ENCODE measurements around the gene CCDC158.
"Not testable (repeated sequence)": the region's sequence is repeated elsewhere in the genome, so short reads cannot be mapped to it uniquely, and the experiment has no call there.

CCDC158 gene

DNA sequence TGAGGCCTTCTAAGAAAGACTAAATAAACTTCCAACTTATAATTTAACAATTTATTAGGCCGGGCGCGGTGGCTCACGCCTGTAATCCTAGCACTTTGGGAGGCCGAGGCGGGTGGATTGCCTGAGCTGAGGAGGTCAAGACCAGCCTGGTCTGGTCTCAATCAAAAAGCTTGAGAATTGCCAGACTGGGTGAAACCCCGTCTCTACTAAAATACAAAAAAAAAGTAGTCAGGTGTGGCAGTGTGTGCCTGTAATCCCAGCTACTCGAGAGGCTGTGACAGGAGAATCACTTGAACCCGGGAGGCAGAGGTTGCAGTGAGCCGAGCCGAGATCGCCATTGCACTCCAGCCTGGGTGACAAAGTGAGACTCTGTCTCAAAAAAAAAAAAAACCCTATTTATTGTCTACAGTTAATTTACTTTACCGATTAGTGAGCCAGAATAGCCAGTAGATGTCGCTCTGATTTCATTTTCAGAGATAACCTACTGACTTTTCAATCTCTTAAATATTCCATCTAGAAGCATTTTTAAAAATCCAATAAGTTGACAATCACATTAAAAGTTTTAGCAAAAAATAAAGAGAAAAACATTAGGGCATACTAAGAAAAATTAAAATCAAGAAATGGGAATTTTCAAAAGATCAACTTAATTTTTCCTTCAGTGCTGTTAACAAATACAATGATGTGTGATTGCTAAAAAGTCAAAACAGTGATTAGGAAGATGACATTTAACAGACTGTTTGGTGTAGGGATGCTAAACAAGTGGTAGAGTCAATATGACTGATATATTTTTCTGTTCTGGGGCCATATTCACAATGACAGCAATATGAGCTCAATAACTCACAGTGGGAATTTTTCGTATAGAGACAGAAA lies 9.8 kb upstream of the CCDC158 start:
- in situ Hi-C loops (cut with MboI; ENCODE audit: low sequenced_read_pairs), result no loop called here

DNA sequence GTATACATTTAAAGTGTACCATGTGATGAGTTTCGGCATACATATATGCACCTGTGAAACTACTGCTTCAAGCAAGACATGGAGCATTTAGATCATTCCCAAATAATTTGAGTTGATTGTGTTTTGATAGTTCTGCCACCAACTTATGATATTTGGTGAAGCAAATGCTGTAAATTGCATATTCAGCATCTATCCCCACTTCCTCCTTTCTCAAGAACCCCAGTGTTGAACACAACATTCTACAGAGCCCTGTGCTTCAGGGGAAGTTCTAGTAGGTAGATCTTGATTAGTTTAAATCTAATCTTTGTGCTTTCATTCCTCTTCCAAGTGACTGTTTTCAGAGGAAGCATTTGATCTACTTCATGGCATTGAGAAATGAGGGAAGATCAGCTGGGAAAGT lies 8.7 kb upstream of the CCDC158 start:
- in situ Hi-C loops (cut with MboI; ENCODE audit: low sequenced_read_pairs), result no loop called here

DNA sequence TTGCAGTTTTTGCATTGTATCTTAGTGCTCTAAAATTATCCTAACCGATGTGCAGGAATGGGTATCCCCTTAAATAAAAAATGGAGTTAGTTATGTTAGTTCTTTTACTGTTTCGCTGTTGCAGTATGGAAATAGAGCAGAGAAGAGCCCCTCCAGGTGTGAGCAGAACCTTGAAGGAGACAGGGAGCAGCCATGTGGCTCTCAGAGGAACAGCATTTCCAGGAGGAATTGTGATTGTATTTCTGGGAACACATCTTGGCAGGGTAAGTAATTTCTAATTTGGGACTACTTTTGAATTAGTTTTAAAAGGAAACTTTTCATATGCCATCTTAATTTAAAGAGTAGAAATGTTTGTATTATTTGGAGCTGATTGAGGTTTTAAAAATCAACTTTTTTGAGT lies 5.3 kb upstream of the CCDC158 start:
- in situ Hi-C loops (cut with MboI; ENCODE audit: low sequenced_read_pairs), result no loop called here

DNA sequence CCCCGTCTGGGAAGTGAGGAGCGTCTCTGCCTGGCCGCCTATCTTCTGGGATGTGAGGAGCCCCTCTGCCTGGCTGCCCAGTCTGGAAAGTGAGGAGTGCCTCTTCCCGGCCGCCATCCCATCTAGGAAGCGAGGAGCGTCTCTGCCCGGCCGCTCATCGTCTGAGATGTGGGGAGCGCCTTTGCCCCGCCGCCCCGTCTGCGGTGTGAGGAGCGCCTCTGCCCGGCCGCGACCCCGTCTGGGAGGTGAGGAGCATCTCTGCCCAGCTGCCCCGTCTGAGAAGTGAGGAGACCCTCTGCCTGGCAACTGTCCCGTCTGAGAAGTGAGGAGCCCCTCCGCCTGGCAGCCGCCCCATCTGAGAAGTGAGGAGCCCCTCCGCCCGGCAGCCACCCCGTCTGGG lies 2.2 kb upstream of the CCDC158 start:
- in situ Hi-C loops (cut with MboI; ENCODE audit: low sequenced_read_pairs), result not testable (repeated sequence)

DNA sequence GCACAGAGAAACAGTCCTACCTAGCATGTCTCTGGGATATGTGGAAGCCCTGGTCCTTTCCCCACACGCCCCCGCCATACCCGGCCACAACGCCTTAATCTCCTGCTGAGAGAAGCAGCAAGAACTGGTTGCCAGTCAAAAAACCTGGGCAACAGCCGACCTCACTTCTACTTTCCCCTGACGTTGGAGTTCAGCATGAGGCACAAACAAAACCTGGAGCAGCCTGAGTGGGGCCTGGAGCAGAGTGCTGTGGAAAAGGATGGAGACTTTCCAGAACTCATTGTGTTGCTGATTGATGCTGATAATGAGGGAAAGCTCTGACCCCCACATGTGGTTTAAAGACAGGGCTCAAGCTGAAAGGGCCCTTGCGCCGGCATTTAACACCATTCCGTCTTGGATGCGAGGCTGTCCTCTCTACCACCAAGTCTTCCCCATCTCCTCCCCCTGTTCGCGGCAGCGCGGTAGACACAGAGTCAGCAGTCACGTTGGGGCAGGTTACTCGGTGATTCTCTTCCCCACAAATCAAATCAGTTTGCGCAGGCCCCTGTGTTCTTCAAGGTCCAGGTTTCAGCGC lies 666 bp downstream of the CCDC158 start:
- in situ Hi-C loops (cut with MboI; ENCODE audit: low sequenced_read_pairs), result no loop called here

DNA sequence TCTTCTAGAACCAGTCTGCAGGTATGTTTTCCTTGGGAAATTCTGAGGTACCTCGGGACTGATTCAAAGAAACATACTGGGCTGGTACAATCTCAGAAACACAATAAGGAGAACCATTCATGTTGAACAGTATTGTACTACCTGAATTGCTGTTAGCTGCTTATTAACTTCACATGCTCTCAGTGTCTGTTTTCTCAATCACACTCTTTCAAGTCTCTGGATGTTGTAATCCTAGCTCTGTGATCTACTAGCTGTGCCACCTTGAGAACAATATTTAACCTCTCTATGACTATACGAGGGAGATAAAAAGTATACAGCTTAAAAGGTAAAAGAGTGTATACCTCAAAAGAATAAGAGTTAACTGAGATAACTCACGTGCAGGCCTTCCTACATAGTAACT lies 10.3 kb downstream of the CCDC158 start:
- in situ Hi-C loops (cut with MboI; ENCODE audit: low sequenced_read_pairs), result no loop called here

DNA sequence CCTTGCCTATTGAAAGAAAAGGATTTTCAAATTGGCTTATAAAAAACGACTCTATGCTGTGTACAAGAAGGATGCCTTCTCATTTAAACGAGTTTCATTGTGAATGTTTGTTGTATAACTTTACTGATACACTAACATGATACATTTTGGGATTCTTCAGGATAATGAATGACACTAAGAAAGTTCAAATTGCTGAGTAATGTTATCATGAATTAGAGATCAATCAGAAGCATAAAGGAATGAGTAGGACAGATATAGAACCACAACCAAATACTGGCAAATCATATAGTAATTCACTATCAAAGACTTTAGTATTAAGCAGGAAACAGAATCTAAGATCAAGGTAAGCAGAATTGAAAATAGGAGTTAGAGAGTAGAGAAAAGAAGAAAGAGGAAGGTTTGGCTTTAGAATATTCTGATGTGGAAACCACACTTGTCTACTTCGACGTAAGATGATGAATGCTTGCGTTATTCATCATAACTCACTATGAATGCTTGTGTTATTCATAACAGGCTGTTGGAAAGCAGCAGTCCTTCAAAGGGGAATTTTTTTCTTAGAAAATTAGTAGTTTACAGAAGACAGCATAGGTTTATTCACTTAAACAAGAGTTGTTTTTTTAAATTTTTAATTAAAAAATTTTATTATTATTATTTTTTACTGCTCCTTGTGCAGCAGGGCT lies 13.4 kb downstream of the CCDC158 start:
- in situ Hi-C loops (cut with MboI; ENCODE audit: low sequenced_read_pairs), result no loop called here

DNA sequence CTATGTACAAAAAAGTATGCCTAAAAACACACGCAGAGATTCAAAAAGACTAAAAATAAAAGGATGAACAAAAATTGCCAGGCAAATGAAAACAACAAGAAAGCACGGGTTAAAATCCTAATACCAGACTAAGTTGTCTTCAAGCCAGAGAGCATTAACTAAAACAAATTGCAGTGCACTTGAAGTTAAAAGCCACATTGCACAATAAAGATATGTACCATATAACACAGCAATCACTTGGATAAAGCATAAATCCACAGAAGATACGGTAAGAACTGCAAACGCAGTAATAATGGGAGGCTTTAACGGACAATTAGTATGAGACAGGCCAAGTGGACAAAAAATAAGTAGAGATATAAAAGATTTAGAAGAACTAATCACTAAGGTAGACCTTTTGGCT lies 14.9 kb downstream of the CCDC158 start:
- in situ Hi-C loops (cut with MboI; ENCODE audit: low sequenced_read_pairs), result no loop called here

DNA sequence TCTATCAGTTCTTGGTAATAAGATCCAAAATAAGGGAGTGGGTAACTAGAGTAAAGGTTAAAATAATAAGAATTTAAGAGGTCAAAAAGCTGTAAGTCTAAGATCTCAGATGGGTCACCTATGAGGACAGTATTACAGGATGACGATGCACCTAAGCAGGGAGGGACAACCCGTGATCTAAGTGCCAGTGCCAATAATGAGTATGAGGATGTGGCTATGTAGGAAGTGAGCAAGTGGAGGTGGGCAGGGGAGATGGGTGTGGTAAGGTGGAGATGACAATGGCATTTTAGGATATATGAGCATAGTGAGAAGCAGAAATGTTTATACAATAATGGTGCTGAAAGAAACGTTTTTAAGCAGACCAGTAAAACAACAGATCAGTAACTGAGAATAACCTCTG lies 19.3 kb downstream of the CCDC158 start:
- in situ Hi-C loops (cut with MboI; ENCODE audit: low sequenced_read_pairs), result no loop called here

DNA sequence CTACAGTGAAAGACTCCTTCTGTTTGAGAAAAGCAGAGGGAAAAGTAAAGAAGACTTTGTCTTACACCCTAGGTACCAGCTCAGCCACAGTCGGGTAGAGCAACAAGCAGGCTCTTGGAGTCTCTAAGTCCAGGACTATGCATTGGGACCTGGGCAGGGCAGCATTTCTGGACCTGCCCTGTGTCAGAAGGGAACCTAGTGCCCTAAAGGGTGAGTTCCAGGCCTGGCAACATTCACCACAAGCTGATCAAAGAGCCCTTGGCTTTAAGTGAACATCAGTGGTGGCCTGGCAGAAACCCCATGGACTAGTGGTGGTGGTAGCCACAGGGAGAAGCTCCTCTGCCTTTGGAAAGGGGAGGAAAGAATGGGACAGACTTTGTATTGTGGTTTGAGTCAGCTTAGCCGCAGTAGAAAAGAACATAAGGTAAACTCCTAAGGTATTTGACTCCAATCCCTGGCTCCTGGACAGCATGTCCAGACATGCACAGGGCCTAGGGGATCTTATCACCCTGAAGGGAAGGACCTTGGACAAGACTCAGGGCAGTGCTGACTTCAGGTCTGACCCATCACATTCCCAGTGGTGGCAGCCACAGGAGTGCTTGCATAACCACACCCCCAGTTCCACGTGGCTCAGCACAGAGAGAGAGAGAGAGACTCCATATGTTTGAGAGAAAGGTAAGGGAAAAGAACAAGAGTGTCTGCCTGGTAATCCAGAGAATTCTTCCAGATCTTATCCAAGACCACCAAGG lies 32.6 kb downstream of the CCDC158 start:
- in situ Hi-C loops (cut with MboI; ENCODE audit: low sequenced_read_pairs), result no loop called here

DNA sequence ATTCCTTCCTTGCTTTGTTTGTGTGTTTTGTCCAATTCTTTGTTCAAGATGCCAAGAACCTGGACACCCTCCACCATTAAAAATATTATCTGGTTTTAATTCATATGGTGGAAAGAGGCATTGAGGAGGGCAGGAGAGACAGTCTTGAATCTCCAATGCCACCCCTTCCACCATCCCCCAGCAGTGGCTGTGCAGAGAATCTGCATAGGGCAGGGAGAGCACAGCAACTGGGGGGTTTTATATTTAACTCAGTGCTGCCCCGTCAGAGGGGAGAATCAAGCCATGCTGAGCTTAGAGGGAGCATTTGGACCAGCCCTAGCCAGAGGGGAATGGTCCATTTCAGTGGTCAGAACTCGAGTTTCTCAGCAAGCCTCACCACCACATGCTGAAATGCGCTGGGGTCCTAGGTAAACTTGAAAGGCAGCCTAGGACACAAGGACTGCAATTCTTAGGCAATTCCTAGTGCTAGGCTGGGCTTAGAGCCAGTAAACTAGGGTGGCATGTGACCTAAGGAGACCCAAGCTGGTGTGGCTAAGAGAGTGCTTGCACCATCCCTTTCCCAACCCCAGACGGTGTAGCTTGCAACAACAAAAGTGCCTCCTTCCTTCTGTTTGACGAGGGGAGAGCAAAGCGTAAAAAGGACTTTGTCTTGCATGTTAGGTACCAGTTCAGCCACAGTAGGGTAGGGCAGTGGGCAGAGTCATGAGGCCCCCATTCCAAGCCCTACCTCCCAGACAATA lies 34.2 kb downstream of the CCDC158 start:
- in situ Hi-C loops (cut with MboI; ENCODE audit: low sequenced_read_pairs), result no loop called here

DNA sequence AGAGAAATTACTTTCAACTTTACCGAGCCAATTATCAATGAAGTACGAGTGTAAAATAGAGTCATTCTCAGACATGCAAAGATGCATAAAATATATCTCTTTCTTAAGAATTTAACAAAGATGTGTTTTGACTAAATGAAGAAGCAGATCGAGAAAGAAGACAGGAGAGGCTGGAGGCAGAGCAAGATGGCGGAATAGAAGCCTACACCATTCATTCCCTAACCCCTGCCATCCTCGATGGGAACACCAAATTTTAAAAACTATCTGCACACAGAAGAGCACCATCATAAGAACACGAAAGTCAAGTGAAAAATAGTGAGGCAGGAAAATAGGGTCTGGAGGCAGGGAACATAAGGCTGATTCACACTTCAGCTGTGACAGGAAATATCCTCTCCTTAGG lies 35.0 kb downstream of the CCDC158 start:
- in situ Hi-C loops (cut with MboI; ENCODE audit: low sequenced_read_pairs), result no loop called here

DNA sequence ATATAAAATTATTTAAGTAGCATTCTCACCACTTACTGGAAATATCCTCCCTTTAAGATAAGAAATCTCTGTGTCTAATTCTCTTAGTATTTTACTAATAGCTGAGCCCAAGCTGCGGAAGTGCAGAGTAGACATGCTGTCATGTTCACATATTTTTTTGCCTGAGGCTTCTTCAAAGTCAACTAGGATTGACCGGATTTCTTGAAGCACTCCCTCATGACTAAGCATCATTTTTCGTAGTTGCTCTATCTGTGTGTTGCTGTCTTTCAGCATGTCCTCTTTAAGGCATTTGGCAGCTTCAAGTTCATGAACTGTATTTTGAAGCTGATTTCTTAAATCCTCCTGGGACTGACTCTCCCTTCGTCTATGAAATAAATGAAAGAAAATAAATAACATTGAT lies 36.9 kb downstream of the CCDC158 start:
- in situ Hi-C loops (cut with MboI; ENCODE audit: low sequenced_read_pairs), result no loop called here

DNA sequence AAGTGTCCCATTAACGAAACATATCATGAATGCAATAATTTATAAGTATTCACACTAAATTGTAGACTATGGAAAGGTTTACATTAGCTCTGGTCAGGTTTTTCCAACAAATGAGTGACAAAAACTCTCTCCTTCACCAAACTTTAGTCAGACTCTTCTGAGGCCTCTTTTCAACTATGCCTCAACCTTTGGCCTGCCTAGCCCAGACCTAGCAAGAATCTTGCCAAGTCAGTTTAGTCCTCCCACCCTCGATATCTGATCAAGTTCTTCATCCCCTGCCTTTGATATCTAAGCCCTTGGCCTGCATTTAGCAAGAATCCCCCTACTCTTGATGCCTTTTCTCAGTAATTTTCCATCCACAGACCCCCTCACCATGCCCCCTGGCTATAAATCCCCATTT lies 37.9 kb downstream of the CCDC158 start:
- in situ Hi-C loops (cut with MboI; ENCODE audit: low sequenced_read_pairs), result no loop called here

DNA sequence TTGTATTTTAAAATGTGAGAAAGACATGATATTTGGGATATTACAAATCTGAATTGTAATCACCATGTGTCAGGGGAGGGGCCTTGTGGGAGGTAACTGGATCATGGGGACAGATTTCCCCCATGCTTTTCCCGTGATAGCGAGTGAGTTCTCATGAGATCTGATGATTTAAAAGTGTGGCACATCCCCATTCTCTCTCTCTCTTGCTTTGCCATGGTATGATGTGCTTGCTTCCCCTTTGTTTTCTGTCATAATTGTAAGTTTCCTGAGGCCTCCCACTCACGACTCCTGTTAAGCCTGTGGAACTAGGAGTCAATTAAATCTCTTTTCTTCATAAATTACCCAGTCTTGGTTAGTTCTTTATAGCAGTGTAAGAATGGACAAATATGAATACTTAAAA lies 39.0 kb downstream of the CCDC158 start:
- in situ Hi-C loops (cut with MboI; ENCODE audit: low sequenced_read_pairs), result no loop called here

DNA sequence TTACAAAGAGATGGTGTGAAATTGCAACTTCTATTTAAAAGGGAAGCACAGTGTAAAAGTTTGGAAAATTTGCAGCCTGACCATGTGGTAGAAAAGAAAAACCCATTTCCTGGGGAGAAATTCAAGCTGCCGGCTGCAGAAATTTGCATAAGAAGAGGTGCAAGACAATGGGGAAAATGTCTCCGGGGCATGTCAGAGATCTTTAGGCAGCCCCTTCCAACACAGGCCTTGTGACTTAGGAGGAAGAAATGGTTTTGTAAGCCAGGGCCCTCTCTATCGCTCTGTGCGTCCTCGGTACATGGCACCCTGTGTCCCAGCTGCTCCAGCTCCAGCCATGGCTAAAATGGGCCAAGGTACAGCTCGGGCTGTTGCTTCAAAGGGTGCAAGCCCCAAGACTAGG lies 40.4 kb downstream of the CCDC158 start:
- in situ Hi-C loops (cut with MboI; ENCODE audit: low sequenced_read_pairs), result no loop called here

DNA sequence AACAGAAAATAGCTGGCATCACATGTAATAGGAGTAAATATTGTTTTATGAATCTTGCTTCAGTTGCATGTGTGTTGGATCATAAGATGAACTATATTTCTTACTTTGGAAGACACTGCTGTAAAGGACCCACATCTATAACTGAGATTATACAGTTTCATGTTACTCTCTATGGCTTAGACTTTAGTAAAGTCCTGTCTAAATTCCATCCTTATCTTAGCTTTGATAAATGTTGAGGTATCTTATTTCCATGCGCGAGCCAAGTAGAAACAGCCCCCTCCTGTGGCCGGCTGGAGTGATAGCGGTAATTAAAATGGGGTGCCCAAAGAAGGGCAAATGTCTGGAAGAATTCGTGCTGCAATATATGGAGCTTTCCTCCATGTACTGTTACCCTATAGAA lies 43.0 kb downstream of the CCDC158 start:
- in situ Hi-C loops (cut with MboI; ENCODE audit: low sequenced_read_pairs), result no loop called here

DNA sequence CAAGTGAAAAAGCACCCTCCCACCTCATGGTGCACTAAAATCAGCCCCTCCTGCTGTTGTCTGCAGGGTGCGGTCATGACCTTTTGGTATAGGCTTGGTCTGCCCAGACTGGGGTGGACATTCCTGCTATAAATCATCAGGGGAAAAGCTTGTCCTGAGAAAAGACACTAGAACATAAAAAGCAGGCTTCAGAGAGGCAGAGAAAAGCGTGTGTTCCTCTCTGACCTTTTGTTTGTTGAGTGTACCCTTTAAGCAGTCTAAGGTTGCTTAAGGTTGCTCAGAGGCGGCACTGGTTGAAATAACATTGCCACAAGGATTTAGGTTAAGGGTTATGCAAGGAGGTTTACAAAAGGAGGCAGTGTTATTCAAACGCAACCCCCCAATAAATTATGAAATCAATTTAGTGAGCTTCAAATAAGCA lies 43.5 kb downstream of the CCDC158 start:
- in situ Hi-C loops (cut with MboI; ENCODE audit: low sequenced_read_pairs), result no loop called here

DNA sequence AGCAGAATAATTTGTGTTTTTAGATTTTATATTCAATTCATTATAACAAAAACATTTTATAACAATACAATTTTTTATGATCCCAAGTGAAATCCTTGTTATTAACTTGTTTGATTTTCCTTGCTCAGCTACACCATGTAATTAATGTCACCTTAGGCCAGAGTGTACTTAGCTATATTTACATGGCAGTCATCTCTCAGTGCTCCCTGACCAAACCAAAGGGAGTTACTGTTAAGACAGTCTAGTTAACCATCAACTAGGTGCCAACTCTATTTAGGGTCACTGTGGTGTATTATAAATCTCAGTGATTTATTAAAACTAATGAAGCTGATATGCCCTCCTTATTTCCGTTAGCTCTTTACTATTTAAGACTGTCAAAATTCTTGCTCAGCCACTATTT lies 44.4 kb downstream of the CCDC158 start:
- in situ Hi-C loops (cut with MboI; ENCODE audit: low sequenced_read_pairs), result no loop called here

DNA sequence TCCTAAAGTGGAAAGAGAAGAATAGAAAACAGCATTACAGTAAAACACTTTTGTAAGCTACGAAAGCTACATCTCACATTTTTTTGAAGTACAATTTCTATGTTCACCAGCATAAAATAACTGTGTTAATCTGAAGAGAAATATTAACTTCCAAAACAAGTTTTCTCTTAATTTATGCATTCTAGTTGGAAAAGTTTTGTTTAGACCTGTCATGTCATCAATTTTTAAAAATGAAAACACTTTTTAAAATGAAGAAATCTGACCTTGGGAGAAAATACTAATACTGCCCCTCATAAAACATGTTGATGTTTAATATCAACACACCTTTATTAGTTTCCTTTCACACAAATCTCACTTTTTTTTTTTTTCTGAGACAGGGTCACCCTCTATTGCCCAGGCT lies 45.2 kb downstream of the CCDC158 start:
- in situ Hi-C loops (cut with MboI; ENCODE audit: low sequenced_read_pairs), result no loop called here

DNA sequence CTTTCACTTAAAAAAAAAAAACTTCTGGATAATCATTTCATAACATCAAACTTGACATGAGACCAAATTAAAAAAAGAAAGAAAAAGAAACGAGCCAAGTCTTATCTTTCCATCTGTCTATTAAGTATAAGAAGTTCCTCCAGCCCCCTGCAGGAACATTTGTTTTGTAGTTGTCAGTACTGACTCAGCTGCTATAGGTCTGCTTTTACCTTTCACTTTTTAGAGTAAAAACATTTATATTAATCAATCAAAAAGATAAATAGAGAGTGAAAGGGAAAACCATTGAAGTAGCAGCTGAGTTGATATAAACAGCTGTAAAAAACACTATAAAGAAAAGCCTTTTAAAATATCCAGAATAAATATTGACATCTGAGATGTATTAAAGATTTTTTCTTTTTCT lies 46.1 kb downstream of the CCDC158 start:
- in situ Hi-C loops (cut with MboI; ENCODE audit: low sequenced_read_pairs), result no loop called here
